ENCODE data around the gene MYRIP.

MYRIP gene

DNA sequence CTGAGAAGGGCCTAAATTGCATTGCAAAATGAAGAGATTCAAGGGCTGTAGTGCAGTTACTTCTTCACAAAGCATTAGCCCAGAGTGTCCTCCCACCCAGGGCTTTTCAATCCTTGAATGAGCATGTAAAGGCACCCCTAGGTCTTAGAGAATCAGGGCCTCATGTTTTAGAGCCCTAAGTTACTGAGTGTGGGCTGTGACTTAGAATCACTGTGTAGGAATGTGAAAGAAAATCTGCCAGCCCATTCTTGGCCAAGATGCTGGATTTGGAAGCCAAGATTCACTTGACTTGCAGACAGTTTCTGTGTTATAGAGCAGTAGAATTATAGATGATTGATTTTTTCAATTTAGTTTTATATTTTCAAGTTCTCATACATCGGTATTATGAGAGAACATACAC is 153.2 kb downstream of the MYRIP start:
- H3K4me1 ChIP-seq (ENCODE audit: control insufficient read depth, insufficient read depth, low read length): no peaks in the 10 kb centered on the region; the same call in 1 of the 2 replicates
- no peak overlapping the region for H3K4me3 ChIP-seq (ENCODE audit: low read length)
- no peak for DNase-seq (ENCODE audit: low read depth, low spot score)
- no peaks in the 10 kb centered on the region for H3K36me3 ChIP-seq (ENCODE audit: control insufficient read depth, insufficient read depth, low read length)
- no peaks in the 10 kb centered on the region for H3K27me3 ChIP-seq (ENCODE audit: control insufficient read depth, insufficient read depth, low read length)
- H3K9me3 ChIP-seq (ENCODE audit: control insufficient read depth, insufficient read depth, low read length): no peaks in the 10 kb centered on the region
- WGBS (ENCODE audit: insufficient coverage, insufficient read length): no CpG with 5 or more reads among the region's 1 CpG
- no peak overlapping the region for H3K27ac ChIP-seq (ENCODE audit: low read length)

GRCh38 chr3:39965461-39965860 is 156.1 kb downstream of the MYRIP start:
- Histone ChIP-seq H3K27me3 (ENCODE audit: control insufficient read depth, insufficient read depth, low read length) (no peaks in the 10 kb centered on the region), H3K4me1 (ENCODE audit: control insufficient read depth, insufficient read depth, low read length) (no peaks in the 10 kb centered on the region; the same call in 1 of the 2 replicates), H3K36me3 (ENCODE audit: control insufficient read depth, insufficient read depth, low read length) (no peaks in the 10 kb centered on the region), H3K4me3 (ENCODE audit: low read length) (no peak overlapping the region), H3K27ac (ENCODE audit: low read length) (no peak overlapping the region), H3K9me3 (ENCODE audit: control insufficient read depth, insufficient read depth, low read length) (no peaks in the 10 kb centered on the region)
- no peak for DNase-seq (ENCODE audit: low read depth, low spot score)

- Histone ChIP-seq H3K36me3 (ENCODE audit: control insufficient read depth, insufficient read depth, low read length) (no peaks in the 10 kb centered on the region), H3K4me1 (ENCODE audit: control insufficient read depth, insufficient read depth, low read length) (no peaks in the 10 kb centered on the region), H3K9me3 (ENCODE audit: control insufficient read depth, insufficient read depth, low read length) (no peaks in the 10 kb centered on the region), H3K27ac (ENCODE audit: low read length) (no peak overlapping the region), H3K27me3 (ENCODE audit: control insufficient read depth, insufficient read depth, low read length) (no peaks in the 10 kb centered on the region), H3K4me3 (ENCODE audit: low read length) (no peak overlapping the region)
- no peak for DNase-seq (ENCODE audit: low read depth, low spot score)
- no CpG with 5 or more reads among the region's 2 CpGs for WGBS (ENCODE audit: insufficient coverage, insufficient read length)
Observed at GRCh38 chr3:39965997-39966396, 156.6 kb downstream of the MYRIP start.

DNA sequence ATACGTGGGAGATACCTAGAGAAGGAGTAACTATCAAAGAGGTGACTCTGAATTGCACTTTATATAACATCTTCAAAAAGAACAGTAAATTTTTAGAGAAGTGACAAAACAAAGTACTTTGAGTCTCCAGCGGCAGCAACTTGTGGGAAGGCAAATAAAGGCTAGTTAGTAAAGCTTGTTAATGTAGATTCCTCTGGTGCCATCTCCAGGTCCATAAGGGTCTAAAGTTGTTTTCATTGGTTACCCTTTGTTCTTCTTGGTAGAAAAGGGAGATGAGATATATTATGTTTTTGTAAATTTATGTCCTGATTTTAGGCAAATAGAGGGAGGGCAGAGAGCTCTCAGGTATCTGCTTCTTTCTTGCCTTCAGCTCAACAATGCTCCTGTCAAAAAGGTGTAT is 161.6 kb downstream of the MYRIP start:
- H3K4me1 ChIP-seq (ENCODE audit: control insufficient read depth, insufficient read depth, low read length): no peaks in the 10 kb centered on the region
- WGBS (ENCODE audit: insufficient coverage, insufficient read length): no CpG with 5 or more reads among the region's 2 CpGs
- DNase-seq (ENCODE audit: low read depth, low spot score): no peak
- H3K27me3 ChIP-seq (ENCODE audit: control insufficient read depth, insufficient read depth, low read length): no peaks in the 10 kb centered on the region
- no peak overlapping the region for H3K27ac ChIP-seq (ENCODE audit: low read length)
- H3K9me3 ChIP-seq (ENCODE audit: control insufficient read depth, insufficient read depth, low read length): no peaks in the 10 kb centered on the region
- no peak overlapping the region for H3K4me3 ChIP-seq (ENCODE audit: low read length)
- no peaks in the 10 kb centered on the region for H3K36me3 ChIP-seq (ENCODE audit: control insufficient read depth, insufficient read depth, low read length)

DNA sequence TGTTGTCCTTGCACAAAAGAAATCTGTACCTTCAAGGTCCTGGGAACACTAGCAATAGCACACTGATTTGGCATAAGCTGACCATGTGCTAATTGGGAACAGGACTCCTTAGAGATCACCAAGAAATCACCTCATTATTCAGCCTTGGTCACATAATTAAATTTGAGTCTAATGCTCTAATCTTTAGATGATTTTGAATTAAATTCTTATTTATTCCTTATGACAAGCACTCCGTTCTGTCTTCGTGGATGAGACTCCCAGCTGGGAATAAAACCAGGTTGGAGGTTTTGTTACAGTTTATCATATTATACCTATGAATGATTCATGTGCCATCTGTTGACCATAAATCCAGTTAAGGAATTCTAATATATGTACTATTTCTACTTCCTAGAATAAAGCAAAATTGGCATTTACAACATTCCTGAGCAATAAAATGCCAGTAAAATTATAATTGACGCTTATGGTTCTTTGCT is 162.2 kb downstream of the MYRIP start:
- DNase-seq (ENCODE audit: low read depth, low spot score): no peak
- no peak overlapping the region for H3K4me3 ChIP-seq (ENCODE audit: low read length)
- no peaks in the 10 kb centered on the region for H3K4me1 ChIP-seq (ENCODE audit: control insufficient read depth, insufficient read depth, low read length)
- H3K9me3 ChIP-seq (ENCODE audit: control insufficient read depth, insufficient read depth, low read length): no peaks in the 10 kb centered on the region
- WGBS (ENCODE audit: insufficient coverage, insufficient read length): no CpG with 5 or more reads among the region's 3 CpGs
- H3K36me3 ChIP-seq (ENCODE audit: control insufficient read depth, insufficient read depth, low read length): no peaks in the 10 kb centered on the region
- H3K27ac ChIP-seq (ENCODE audit: low read length): no peak overlapping the region
- no peaks in the 10 kb centered on the region for H3K27me3 ChIP-seq (ENCODE audit: control insufficient read depth, insufficient read depth, low read length)

DNA sequence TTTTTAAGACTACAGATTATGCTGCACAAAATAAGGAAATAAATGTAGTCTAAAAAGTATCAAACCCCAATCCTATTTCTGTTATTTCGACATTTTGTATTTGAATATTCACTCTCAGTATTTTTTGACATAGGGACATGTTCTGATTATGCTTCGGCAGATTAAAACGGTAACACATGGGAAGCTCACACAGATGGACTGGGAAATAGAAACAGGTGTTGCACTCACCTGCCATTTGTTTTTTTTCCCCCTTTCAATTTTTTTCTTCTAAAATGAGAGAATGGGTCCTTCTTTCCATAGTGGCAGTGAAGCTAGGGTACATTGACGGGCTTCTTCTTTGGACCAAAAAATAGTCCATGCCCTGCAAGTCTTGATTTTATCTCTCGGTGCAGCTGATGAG is 163.1 kb downstream of the MYRIP start:
- DNase-seq (ENCODE audit: low read depth, low spot score): no peak
- Histone ChIP-seq H3K4me3 (ENCODE audit: low read length) (no peak overlapping the region), H3K4me1 (ENCODE audit: control insufficient read depth, insufficient read depth, low read length) (no peaks in the 10 kb centered on the region), H3K36me3 (ENCODE audit: control insufficient read depth, insufficient read depth, low read length) (no peaks in the 10 kb centered on the region), H3K27me3 (ENCODE audit: control insufficient read depth, insufficient read depth, low read length) (no peaks in the 10 kb centered on the region), H3K27ac (ENCODE audit: low read length) (no peak overlapping the region), H3K9me3 (ENCODE audit: control insufficient read depth, insufficient read depth, low read length) (no peaks in the 10 kb centered on the region)
- WGBS (ENCODE audit: insufficient coverage, insufficient read length): no CpG with 5 or more reads among the region's 5 CpGs

DNA sequence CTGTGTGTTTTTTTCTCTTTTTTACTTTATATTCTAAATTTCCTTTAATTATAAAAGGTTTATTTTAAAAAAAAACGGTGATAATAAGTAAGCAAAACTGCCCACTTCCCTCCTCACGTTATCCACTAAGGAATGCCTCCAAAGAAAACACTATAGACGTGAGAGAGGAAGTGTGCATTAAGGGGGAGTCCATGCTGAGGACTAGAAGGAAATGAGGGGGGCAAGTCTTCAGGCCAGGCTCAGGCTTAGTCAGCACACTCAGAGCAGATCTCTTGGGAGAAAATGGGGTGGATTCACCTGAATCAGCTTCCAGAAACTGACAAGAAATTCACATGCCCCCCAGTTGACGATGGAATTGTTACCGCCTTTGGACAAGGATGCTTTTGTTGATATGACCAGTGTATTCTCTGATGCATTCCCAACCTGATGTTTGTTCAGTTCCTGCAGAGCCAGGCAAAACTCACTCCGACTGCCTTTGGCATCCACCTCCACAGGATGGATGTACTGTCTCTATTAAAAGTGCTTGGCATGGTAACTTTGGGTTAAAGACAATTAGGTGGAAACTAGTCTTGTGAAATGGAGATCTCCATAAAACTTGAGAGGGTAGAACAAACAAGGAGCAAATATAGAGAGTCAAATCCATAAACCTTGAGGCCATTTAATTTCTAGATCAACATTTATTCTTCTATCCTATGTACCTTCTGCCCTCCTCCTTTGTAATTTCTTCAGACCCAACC is 167.8 kb downstream of the MYRIP start:
- Histone ChIP-seq H3K27ac (ENCODE audit: low read length) (no peak overlapping the region), H3K9me3 (ENCODE audit: control insufficient read depth, insufficient read depth, low read length) (no peaks in the 10 kb centered on the region), H3K4me3 (ENCODE audit: low read length) (no peak overlapping the region), H3K36me3 (ENCODE audit: control insufficient read depth, insufficient read depth, low read length) (no peaks in the 10 kb centered on the region), H3K4me1 (ENCODE audit: control insufficient read depth, insufficient read depth, low read length) (no peaks in the 10 kb centered on the region), H3K27me3 (ENCODE audit: control insufficient read depth, insufficient read depth, low read length) (no peaks in the 10 kb centered on the region)
- no peak for DNase-seq (ENCODE audit: low read depth, low spot score)
- WGBS (ENCODE audit: insufficient coverage, insufficient read length): no CpG with 5 or more reads among the region's 6 CpGs

- no peaks in the 10 kb centered on the region for H3K9me3 ChIP-seq (ENCODE audit: control insufficient read depth, insufficient read depth, low read length)
- H3K27me3 ChIP-seq (ENCODE audit: control insufficient read depth, insufficient read depth, low read length): no peaks in the 10 kb centered on the region
- DNase-seq (ENCODE audit: low read depth, low spot score): no peak
- H3K27ac ChIP-seq (ENCODE audit: low read length): no peak overlapping the region
- no peaks in the 10 kb centered on the region for H3K4me1 ChIP-seq (ENCODE audit: control insufficient read depth, insufficient read depth, low read length)
- no peak overlapping the region for H3K4me3 ChIP-seq (ENCODE audit: low read length)
- WGBS (ENCODE audit: insufficient coverage, insufficient read length): no CpG with 5 or more reads among the region's 3 CpGs
- no peaks in the 10 kb centered on the region for H3K36me3 ChIP-seq (ENCODE audit: control insufficient read depth, insufficient read depth, low read length)
Observed at GRCh38 chr3:39978308-39978707, 168.9 kb downstream of the MYRIP start.

DNA sequence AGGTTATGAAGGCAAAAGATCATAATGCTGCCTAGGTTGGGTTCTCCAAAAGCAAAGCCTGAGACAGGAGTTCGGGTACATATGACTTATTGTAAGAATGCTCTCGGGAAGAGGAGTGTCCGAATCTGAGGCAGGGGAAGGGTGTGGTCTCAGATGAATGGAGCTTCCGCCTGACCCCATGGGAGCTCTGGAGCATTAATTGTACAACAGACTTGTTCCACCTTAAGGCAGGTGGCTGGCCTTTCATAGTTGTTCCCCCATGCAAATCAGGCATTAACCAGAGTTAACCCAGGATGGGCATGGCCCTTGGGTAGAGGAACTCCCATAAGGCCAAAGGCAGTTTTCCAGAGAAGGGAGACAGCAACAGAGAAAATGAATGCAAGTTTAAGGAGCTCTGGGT is 170.6 kb downstream of the MYRIP start:
- Histone ChIP-seq H3K27me3 (ENCODE audit: control insufficient read depth, insufficient read depth, low read length) (no peaks in the 10 kb centered on the region), H3K27ac (ENCODE audit: low read length) (no peak overlapping the region), H3K4me3 (ENCODE audit: low read length) (no peak overlapping the region), H3K4me1 (ENCODE audit: control insufficient read depth, insufficient read depth, low read length) (no peaks in the 10 kb centered on the region), H3K9me3 (ENCODE audit: control insufficient read depth, insufficient read depth, low read length) (no peaks in the 10 kb centered on the region), H3K36me3 (ENCODE audit: control insufficient read depth, insufficient read depth, low read length) (no peaks in the 10 kb centered on the region)
- WGBS (ENCODE audit: insufficient coverage, insufficient read length): no CpG with 5 or more reads among the region's 4 CpGs
- no peak for DNase-seq (ENCODE audit: low read depth, low spot score)

- no peak overlapping the region for H3K4me3 ChIP-seq (ENCODE audit: low read length)
- WGBS (ENCODE audit: insufficient coverage, insufficient read length): 100% methylated on average over 2 of the region's 3 CpGs
- no peaks in the 10 kb centered on the region for H3K4me1 ChIP-seq (ENCODE audit: control insufficient read depth, insufficient read depth, low read length)
- no peaks in the 10 kb centered on the region for H3K9me3 ChIP-seq (ENCODE audit: control insufficient read depth, insufficient read depth, low read length)
- no peak for DNase-seq (ENCODE audit: low read depth, low spot score)
- no peaks in the 10 kb centered on the region for H3K27me3 ChIP-seq (ENCODE audit: control insufficient read depth, insufficient read depth, low read length)
- no peaks in the 10 kb centered on the region for H3K36me3 ChIP-seq (ENCODE audit: control insufficient read depth, insufficient read depth, low read length)
- no peak overlapping the region for H3K27ac ChIP-seq (ENCODE audit: low read length)
Observed at GRCh38 chr3:39980781-39981180, 171.4 kb downstream of the MYRIP start.

- Histone ChIP-seq H3K36me3 (ENCODE audit: control insufficient read depth, insufficient read depth, low read length) (no peaks in the 10 kb centered on the region), H3K4me1 (ENCODE audit: control insufficient read depth, insufficient read depth, low read length) (no peaks in the 10 kb centered on the region), H3K9me3 (ENCODE audit: control insufficient read depth, insufficient read depth, low read length) (no peaks in the 10 kb centered on the region), H3K27ac (ENCODE audit: low read length) (no peak overlapping the region), H3K4me3 (ENCODE audit: low read length) (no peak overlapping the region), H3K27me3 (ENCODE audit: control insufficient read depth, insufficient read depth, low read length) (no peaks in the 10 kb centered on the region)
- WGBS (ENCODE audit: insufficient coverage, insufficient read length): no CpG with 5 or more reads among the region's 1 CpG
- no peak for DNase-seq (ENCODE audit: low read depth, low spot score)
Observed at GRCh38 chr3:39981547-39982184, 172.3 kb downstream of the MYRIP start.

Measured in iPS DF 6.9 (cell line).